ENCODE data around the gene UPF3A. TPM values are rescaled to one million over a fixed set of nuclear protein-coding genes. Genes with fewer than 3 reads are reported as not detected.
A peak's percentile ranks its signal among the peaks of the same experiment; 100 is the strongest.

The UPF3A gene
- total and polyA plus RNA-seq, 7 donors = 15.1 to 33.6 (median 20.0) TPM

- H3K9me3 ChIP-seq = no peaks in the 10 kb centered on the region
- 13 to 20% (median 16%) methylated on average over 7 of the region's 7 CpGs for WGBS, 3 donors
- no peak for ATAC-seq
Measured at GRCh38 chr13:114315074-114315785, 33.8 kb downstream of the UPF3A start.

GRCh38 chr13:114318624-114319023 is 37.2 kb downstream of the UPF3A start:
- no peak overlapping the region for H3K4me3 ChIP-seq
- H3K27me3 ChIP-seq (ENCODE audit: insufficient read depth in 3 of 3, low read length in 2 of 3) = no peaks in the 10 kb centered on the region
- no peak for TF ChIP-seq CTCF (IDR thresholded peaks at IDR 0.05)
- peak overlapping the region; percentile 43 for H3K27ac ChIP-seq
- peaks cover 0 to 28% of the 10 kb centered on the region in 2 donors for H3K36me3 ChIP-seq (ENCODE audit: insufficient read depth in 1 of 2, low read depth in 1 of 2)
- intact Hi-C loops (cut with DNase I) = no loop called here
- DNase-seq (no peak), ATAC-seq (no peak)
- WGBS, 3 donors = 6 to 19% (median 18%) methylated on average over 1 of the region's 1 CpG
- H3K9me3 ChIP-seq = no peaks in the 10 kb centered on the region
- H3K4me1 ChIP-seq = peaks cover 37% of the 10 kb centered on the region

More at GRCh38 chr13:114315074-114315785, 33.8 kb downstream of the UPF3A start:
- DNase-seq = no peak
- Histone ChIP-seq H3K4me1 (peaks cover 46% of the 10 kb centered on the region), H3K27me3 (ENCODE audit: insufficient read depth in 3 of 3, low read length in 2 of 3) (no peaks in the 10 kb centered on the region), H3K36me3 (ENCODE audit: insufficient read depth in 1 of 2, low read depth in 1 of 2) (no peaks in the 10 kb centered on the region), H3K27ac (peak overlapping the region; percentile 95), H3K4me3 (peak overlapping the region; percentile 89)
- intact Hi-C loops (cut with DNase I) = no loop called here
- TF ChIP-seq CTCF (IDR thresholded peaks at IDR 0.05) = no peak

- DNase-seq (no peak), ATAC-seq (no peak)
- H3K36me3 ChIP-seq (ENCODE audit: insufficient read depth in 1 of 2, low read depth in 1 of 2) = peaks cover 3 to 37% of the 10 kb centered on the region in 2 donors
- no peaks in the 10 kb centered on the region for H3K9me3 ChIP-seq
- no peak overlapping the region for H3K4me3 ChIP-seq
- no peak for TF ChIP-seq CTCF (IDR thresholded peaks at IDR 0.05)
- peaks cover 36% of the 10 kb centered on the region for H3K4me1 ChIP-seq
- 62 to 70% (median 63%) methylated on average over 3 of the region's 3 CpGs for WGBS, 3 donors
- H3K27me3 ChIP-seq (ENCODE audit: insufficient read depth in 3 of 3, low read length in 2 of 3) = no peaks in the 10 kb centered on the region
- intact Hi-C loops (cut with DNase I) = no loop called here
- no peak overlapping the region for H3K27ac ChIP-seq
Measured at GRCh38 chr13:114319441-114319913, 38.1 kb downstream of the UPF3A start.

- Histone ChIP-seq H3K4me3 (no peak overlapping the region), H3K27ac (no peak overlapping the region), H3K36me3 (ENCODE audit: insufficient read depth in 1 of 2, low read depth in 1 of 2) (peaks cover 3 to 43% of the 10 kb centered on the region in 2 donors), H3K27me3 (ENCODE audit: insufficient read depth in 3 of 3, low read length in 2 of 3) (no peaks in the 10 kb centered on the region), H3K4me1 (peaks cover 36% of the 10 kb centered on the region), H3K9me3 (no peaks in the 10 kb centered on the region)
- no peak for TF ChIP-seq CTCF (IDR thresholded peaks at IDR 0.05)
- no peak for DNase-seq
- ATAC-seq = no peak
- intact Hi-C loops (cut with DNase I) = no loop called here
Measured at GRCh38 chr13:114320065-114320464, 38.7 kb downstream of the UPF3A start.

GRCh38 chr13:114321256-114321655 is 39.9 kb downstream of the UPF3A start:
- H3K27me3 ChIP-seq (ENCODE audit: insufficient read depth in 3 of 3, low read length in 2 of 3) = no peaks in the 10 kb centered on the region
- peaks cover 25% of the 10 kb centered on the region for H3K4me1 ChIP-seq
- H3K9me3 ChIP-seq = no peaks in the 10 kb centered on the region
- peaks cover 5 to 55% of the 10 kb centered on the region in 2 donors for H3K36me3 ChIP-seq (ENCODE audit: insufficient read depth in 1 of 2, low read depth in 1 of 2)
- intact Hi-C loops (cut with DNase I) = no loop called here
- H3K27ac ChIP-seq = no peak overlapping the region
- no peak for TF ChIP-seq CTCF (IDR thresholded peaks at IDR 0.05)
- WGBS, 3 donors = 89 to 93% (median 90%) methylated on average over 3 of the region's 3 CpGs
- ATAC-seq (no peak), DNase-seq (no peak)
- no peak overlapping the region for H3K4me3 ChIP-seq

Measured in psoas muscle (tissue), 8 donors.